WERI-Rb-1 (cell line): ENCODE measurements around the gene ATG16L1.

Experiments used
- DNase-seq: peaks from one replicate; pipeline ENCODE4 v3.0.0-alpha.2; 2020
- H3K27ac ChIP-seq: fragments of 250-450 bp; sonication (Bioruptor Pico); 2 replicates; pipeline ENCODE4 v1.5.1; 2020; ENCODE audit warnings: mild to moderate bottlenecking, moderate library complexity
- H3K27me3 ChIP-seq: fragments of 250-450 bp; sonication (Bioruptor Pico); 2 replicates; pipeline ENCODE4 v1.5.1; 2021; ENCODE audit warnings: mild to moderate bottlenecking, low read depth, moderate library complexity; ENCODE audit not compliant: insufficient read depth, severe bottlenecking
- H3K36me3 ChIP-seq: fragments of 250-450 bp; sonication (Bioruptor Pico); 2 replicates; pipeline ENCODE4 v1.5.1; 2020; ENCODE audit warnings: mild to moderate bottlenecking, moderate library complexity
- H3K4me3 ChIP-seq: 2 replicates; pipeline ENCODE4 v1.5.1; 2011; ENCODE audit warnings: low read depth, mild to moderate bottlenecking, control low read depth, low read length
- H3K9me3 ChIP-seq: fragments of 250-450 bp; sonication (Bioruptor Pico); 2 replicates; pipeline ENCODE4 v1.5.1; 2021; ENCODE audit warnings: mild to moderate bottlenecking, moderate library complexity; ENCODE audit not compliant: severe bottlenecking
- CTCF ChIP-seq: IDR thresholded peaks from 2 replicates; pipeline ENCODE4 v1.5.1; 2011; ENCODE audit warnings: low read depth, mild to moderate bottlenecking, control low read depth, inconsistent platforms, low read length

ATG16L1 gene

GRCh38 chr2:233300401-233300800 is 48.9 kb downstream of the ATG16L1 start:
- Histone ChIP-seq H3K4me3 (no peak overlapping the region), H3K9me3 (no peaks in the 10 kb centered on the region), H3K27me3 (no peaks in the 10 kb centered on the region), H3K36me3 (peaks cover 3% of the 10 kb centered on the region), H3K27ac (peak overlapping the region; percentile 28)
- no peak for DNase-seq
- TF ChIP-seq CTCF, result no peak

- no peak for DNase-seq
- no peaks in the 10 kb centered on the region for H3K9me3 ChIP-seq
These were observed 49.8 kb downstream of the ATG16L1 start for GRCh38 chr2:233301248-233301647.

GRCh38 chr2:233301811-233302210 is 50.3 kb downstream of the ATG16L1 start:
- H3K4me3 ChIP-seq, result no peak overlapping the region; the same call in 1 of the 2 replicates
- H3K27ac ChIP-seq, result peak overlapping the region; percentile 28
- peak; percentile 90 for DNase-seq
- no peaks in the 10 kb centered on the region for H3K27me3 ChIP-seq
- no peaks in the 10 kb centered on the region for H3K36me3 ChIP-seq
- TF ChIP-seq CTCF, result no peak
- no peaks in the 10 kb centered on the region for H3K9me3 ChIP-seq

More at GRCh38 chr2:233301248-233301647, 49.8 kb downstream of the ATG16L1 start:
- H3K27me3 ChIP-seq, result no peaks in the 10 kb centered on the region
- H3K36me3 ChIP-seq, result no peaks in the 10 kb centered on the region
- no peak for TF ChIP-seq CTCF
- no peak overlapping the region for H3K4me3 ChIP-seq
- H3K27ac ChIP-seq, result peak overlapping the region; percentile 28

- peak; percentile 37 for DNase-seq
- peak; percentile 44; the same call in 1 of the 2 replicates for TF ChIP-seq CTCF
These were observed 51.8 kb downstream of the ATG16L1 start for GRCh38 chr2:233303252-233303651.

GRCh38 chr2:233307565-233307964 is 56.1 kb downstream of the ATG16L1 start, which contains the start of gene SAG:
SAG (plus strand) TSS chr2:233307816; CDS start chr2:233309190, 1,374 bp downstream.
- no peaks in the 10 kb centered on the region for H3K9me3 ChIP-seq
- H3K27me3 ChIP-seq, result no peaks in the 10 kb centered on the region
- no peak within 1 kb of the TSS for H3K27ac ChIP-seq
- H3K4me3 ChIP-seq, result no peak within 1 kb of the TSS
- TF ChIP-seq CTCF, result no peak
- no peaks in the 10 kb centered on the region for H3K36me3 ChIP-seq
- peak; percentile 93 for DNase-seq

More at GRCh38 chr2:233303252-233303651, 51.8 kb downstream of the ATG16L1 start:
- no peak overlapping the region for H3K27ac ChIP-seq
- H3K27me3 ChIP-seq, result no peaks in the 10 kb centered on the region
- H3K4me3 ChIP-seq, result no peak overlapping the region
- H3K36me3 ChIP-seq, result no peaks in the 10 kb centered on the region
- H3K9me3 ChIP-seq, result no peaks in the 10 kb centered on the region
